Sciatic nerve (tissue), 2 donors: ENCODE results near the gene TGDS. TPM values are rescaled to one million over a fixed set of nuclear protein-coding genes. Genes with fewer than 3 reads are reported as not detected.
"Not testable (repeated sequence)": the region's sequence is repeated elsewhere in the genome, so short reads cannot be mapped to it uniquely, and the experiment has no call there.

Experiments
- ATAC-seq: fragments of 200-7000 bp; cut with Tn5 transposase; one replicate; pipeline ENCODE4 v1.9.1; 2020; ENCODE audit warnings: mild to moderate bottlenecking, moderate library complexity
- DNase-seq: peaks from one replicate; pipeline ENCODE4 v3.0.0-alpha.2; 2020; ENCODE audit warnings: low spot score
- intact Hi-C: fragments of 100-400 bp; cut with DNase I; formaldehyde crosslinking; loops from one replicate; pipeline ENCODE4 v1.14.2; 2022
- total RNA-seq: library from RNA; stranded (reverse); fragmentation: NEBNext Ultra II Directional; extraction: Animal tissue kit (Norgen Biotek cat#: 25700); gene quantifications from one replicate; pipeline ENCODE4 v1.2.1, GENCODE V29; 2021
- donor health status: DM: no; HTN: no; CAD: no.
- donor health status: DM: no; HTN: no; CAD: no.

TGDS gene
- total RNA-seq, 1 donor from 2014 or later, result 14.0 TPM

DNA sequence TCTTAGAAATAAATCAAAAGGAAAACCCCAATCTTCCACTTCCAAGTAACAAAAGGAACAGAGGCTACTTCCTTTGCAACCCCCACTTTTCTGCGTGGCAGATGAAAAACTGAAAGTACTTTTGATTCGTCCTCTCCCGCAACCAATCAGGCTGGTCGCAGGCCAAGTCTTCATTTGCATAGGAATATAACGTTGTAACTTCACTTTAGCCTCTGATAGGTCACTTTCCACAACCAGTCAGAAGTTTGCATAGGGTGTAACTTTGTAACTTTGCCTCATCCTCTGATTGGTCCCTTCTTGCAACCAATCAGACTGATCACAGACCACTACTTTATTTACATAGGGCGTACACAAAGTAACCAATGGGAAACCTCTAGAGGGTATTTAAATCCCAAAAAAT is 37.2 kb downstream of the TGDS start:
- ATAC-seq (no peak), DNase-seq (no peak)
- intact Hi-C loops, result no loop called here

DNA sequence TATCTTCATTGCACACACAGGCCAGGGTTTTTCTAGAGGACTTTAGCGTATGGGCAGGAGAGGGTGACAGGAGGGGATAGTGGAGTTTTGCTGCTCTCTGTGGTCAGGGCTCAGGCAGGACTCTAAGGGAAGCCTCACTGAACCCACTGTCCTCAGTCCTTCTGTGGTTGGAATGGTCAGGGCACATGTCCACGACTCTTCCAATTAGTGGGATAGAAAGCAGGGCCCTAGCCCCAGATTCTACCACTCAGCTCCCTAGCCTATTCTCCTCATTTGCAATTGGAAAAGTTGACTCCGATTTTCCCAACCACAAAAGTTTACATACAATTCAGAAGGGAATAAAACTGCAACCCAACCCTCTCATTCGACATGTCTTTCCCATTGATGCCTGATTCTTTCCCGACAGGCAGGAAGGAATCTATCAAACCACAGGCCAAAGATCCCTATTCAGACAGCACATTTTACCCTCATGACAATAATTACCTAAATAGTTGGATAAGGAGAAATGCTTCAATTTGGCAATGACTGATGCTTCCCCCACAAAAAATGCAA is 38.2 kb downstream of the TGDS start:
- ATAC-seq (peak; percentile 17), DNase-seq (no peak)
- intact Hi-C loops, result no loop called here

DNA sequence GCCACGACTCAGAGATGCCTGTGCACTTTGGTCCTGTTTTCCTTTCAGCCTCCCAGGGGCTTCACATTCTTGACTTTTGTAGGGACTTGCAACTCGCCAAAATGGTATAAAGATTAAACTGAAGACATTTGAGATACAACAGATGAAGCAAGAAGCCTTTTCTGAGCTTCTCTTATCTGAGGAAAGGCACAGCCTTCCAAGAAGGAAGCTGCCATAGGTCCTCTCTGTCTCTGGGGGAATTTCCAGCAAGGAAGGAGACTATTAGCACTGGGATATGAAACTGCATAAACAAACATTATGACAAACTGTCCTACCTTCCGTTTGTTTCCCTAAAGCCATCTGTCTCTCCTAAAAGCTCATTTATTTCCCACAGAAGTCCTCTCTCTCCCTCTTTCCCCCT is 39.3 kb downstream of the TGDS start:
- peak; percentile 26 for ATAC-seq
- DNase-seq, result no peak
- intact Hi-C loops, result no loop called here

DNA sequence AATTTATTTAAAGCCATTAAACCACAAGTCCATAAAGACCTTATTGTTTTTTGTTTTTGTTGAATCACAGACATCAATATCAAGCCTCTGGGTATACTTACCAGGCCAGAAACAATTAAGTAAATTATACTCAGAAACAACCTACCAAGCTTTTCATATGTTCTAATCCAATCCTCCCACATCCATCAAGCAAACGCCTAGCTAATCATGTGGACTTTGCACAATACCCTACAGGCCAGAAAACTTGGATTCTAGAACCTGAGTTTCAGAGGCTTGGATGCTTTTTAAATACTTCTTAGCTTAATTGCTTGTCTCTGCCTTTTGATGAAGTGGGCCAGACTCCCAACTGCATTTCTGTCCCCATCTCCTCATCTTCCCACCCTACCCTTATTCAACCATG is 39.9 kb downstream of the TGDS start:
- ATAC-seq (peak; percentile 28), DNase-seq (no peak)
- intact Hi-C loops, result no loop called here

DNA sequence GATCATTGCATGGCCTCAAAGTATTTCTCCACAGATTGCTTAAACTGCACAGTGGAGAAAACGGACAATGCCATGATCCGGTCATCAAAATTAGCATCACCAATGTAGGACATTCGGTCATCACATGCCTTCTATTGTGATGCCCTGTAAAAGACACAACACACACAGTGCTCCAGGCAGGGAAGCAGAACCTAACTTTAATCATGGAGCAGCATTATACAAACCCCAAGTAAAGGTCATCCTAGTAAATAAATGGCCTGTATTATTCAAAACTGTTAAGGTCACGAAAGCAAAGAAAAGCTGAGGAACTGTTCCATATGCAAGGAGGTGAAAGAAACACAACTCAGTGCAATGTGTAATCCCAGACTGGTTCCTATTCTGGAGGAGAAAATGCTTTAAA is 42.2 kb downstream of the TGDS start:
- ATAC-seq (no peak), DNase-seq (no peak)
- intact Hi-C loops, result no loop called here

DNA sequence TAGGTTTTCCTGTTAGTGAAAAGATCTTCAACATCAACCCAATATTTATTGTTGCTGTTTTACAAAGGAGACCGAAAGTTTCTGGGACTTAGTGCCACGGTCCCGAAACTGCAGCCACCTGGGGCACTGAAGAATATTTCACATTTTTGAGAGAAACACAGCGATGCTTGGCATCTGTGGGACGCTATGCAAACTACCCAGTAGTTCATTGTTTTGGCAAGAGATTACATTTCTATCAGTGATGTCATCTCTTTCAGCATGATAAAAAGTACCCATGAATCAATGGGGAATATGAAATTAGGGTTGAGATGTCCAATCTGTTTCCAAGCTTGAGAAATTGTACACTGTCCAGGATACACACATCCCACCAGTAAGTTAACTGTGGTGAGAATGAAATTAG is 43.9 kb downstream of the TGDS start:
- intact Hi-C loops, result no loop called here
- no peak for ATAC-seq
- no peak for DNase-seq

DNA sequence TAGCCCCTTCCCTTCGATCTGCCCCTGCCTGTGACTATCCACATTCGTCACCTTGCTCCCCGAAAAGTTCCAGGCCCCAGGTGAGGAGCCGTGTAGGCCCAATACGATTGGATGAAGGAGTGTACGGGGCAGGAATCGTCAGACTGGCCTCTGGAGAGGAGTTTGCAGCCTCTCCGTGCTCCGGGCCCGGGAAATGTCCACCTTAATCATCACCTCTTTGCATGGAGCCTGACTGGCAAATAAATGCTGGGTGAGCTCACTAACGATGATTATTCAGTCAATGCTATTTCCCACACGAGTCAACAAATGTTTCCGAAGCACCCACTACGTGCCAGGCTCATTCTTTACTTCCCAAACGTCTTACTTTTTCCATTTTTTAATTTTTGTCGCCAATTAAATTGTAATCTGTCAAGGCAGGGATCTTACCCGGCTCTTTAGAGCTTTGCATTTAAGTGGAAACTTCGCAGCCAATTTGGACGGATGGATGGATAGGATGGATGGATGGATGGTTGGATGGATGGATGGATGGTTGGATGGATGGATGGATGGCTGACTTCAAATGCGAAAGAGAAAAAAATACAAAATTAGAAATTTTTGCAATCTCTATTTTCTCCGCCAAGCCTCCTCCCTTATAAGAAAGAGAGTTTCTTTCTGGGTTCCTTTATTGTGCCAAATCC is 45.8 kb downstream of the TGDS start:
- ATAC-seq (peak; percentile 64), DNase-seq (no peak)
- intact Hi-C loops, result no loop called here

DNA sequence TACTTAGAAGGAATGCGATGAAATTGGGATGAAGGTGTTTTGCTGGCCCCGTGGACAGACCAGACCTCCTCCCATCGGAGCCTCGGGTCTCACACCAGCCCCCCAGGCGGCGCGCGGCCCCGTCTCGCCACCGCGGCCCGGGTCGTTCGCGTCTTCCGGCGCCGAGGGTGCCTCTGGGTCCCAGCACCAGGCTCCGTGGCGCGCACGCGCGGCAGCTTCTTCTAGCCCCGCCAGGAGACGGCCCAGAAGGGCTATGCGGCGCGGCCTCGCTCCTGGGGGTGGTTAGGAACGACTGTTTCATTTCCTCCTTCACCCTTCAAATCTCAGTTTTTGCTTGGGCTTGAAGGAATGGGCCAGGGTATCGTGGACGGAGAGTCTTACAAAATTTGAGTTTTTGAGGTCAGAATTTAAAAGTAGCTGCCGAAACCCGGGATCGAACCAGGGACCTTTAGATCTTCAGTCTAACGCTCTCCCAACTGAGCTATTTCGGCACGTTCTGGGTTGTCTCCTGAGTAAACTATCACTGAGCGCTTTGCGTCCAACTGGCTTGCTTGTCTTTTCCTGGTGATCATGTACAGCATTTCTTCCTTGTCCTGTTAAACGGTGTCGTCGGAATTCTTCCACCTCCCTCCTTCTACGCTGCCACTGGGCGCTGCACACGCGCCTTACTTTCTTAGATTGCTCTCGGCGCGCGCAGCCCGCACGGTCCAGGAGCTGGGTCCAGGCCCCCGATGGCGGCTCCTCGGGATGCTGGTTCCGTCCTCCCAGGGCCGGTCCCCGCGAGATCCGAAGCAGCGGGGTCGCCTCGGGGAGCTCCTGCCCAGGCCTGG is 46.5 kb downstream of the TGDS start:
- DNase-seq, result peak; percentile 93
- intact Hi-C loops, result loop anchor here (5.0 kb wide), 1 partner anchor 48 kb away; the partner anchor contains the start of gene TGDS
- ATAC-seq, result peak; percentile 97

DNA sequence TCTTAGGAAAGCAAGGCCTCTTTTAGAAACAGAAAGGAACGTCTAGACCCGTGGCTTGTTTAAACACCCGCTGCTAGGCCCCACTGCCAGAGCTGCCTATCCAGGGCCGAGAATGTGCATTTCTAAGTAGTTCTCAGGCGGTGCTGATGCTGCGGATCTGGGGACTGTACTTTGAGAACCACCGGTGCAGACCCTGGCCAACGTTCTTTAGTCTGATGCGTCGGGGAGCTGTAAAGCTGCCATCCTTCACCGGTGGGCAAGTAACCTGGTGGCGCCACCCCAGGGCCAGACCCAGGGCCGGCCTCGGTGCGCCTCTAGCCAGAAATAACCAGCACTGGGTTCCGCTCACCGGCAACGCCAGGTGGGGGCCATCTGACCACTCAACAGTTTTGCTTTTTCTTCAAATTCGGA is 47.1 kb downstream of the TGDS start:
- ATAC-seq, result peak; percentile 47
- DNase-seq, result peak; percentile 70
- intact Hi-C loops, result loop anchor here (5.0 kb wide), 1 partner anchor 48 kb away; the partner anchor contains the start of gene TGDS

DNA sequence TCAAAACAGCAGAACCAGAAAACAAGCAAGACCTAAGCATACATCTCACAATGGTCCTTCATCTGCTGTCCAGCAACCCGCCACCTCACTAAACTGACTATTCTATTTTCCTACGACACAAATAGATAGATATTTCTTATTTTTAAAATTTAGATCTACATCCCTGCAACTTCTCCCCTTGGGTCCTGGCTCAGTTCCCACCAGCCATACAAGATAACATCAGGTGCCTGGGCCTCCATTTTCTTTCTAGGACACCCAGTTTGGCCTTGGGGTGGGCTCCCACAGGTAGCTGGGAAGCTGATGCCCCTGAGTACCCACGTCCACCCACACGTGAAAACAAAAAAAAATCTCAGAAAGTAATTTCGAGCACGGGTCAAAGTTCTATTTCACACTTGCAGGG is 47.6 kb downstream of the TGDS start:
- DNase-seq (no peak), ATAC-seq (no peak)
- intact Hi-C loops, result loop anchor here (5.0 kb wide), 1 partner anchor 49 kb away; the partner anchor contains the start of gene TGDS

DNA sequence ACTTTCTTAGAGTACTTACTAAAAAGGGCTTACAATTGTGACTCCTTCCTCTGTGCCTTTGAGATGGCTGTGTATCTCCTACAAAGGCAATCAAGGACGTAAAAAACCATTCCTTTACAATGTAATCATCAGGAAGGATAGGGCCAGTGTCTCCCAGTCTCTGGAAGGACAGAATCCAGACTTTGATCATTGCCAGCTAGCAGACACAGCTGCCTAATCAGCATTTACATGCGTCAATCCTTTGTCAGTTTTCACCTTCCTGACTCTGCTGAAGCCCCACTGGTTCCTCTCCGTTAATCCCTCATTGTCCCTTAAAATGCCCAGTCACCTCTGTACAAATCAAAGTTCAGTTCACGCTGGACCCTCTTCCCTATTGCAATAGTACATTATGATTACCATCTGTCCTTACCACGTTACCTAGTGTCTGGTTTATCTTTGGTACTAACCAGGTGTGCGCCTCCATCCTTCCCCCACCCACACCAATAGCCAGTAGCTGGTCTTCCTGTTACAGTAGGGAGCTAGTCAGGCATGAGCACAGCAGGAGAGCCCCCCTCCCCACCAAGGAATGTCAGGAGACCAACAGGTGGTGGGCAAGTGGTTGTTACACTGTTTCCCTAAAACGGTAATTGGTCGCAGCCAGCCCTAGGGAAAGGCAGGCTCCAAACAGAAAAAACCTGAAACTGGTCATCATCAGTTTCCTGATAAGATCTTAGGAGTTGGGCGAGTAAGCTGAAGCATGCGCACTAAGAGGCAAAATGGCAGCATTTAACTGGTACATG is 49.7 kb downstream of the TGDS start:
- intact Hi-C loops, result loop anchor here (5.0 kb wide), 1 partner anchor 51 kb away; the partner anchor contains the start of gene TGDS
- DNase-seq, result no peak
- no peak for ATAC-seq

DNA sequence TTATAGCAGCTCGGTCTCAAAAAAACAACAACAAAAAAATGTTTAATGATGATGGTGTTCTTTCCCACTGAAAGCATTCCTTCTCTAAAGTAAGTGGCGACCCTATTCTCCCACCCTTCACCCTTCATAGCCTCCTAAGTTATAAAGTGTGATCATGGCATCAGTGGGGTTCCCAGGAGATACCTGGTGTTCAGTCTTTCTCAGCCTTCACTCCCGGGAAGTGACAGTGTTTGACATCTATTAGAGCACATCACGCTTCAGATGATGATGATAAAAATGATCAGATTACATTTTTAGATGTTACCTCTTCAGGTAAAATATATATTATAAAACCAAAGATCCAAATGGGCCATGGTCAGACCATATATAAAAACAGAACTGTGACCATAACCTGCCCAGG is 51.0 kb downstream of the TGDS start:
- intact Hi-C loops, result loop anchor here (5.0 kb wide), 1 partner anchor 52 kb away; the partner anchor contains the start of gene TGDS
- no peak for ATAC-seq

DNA sequence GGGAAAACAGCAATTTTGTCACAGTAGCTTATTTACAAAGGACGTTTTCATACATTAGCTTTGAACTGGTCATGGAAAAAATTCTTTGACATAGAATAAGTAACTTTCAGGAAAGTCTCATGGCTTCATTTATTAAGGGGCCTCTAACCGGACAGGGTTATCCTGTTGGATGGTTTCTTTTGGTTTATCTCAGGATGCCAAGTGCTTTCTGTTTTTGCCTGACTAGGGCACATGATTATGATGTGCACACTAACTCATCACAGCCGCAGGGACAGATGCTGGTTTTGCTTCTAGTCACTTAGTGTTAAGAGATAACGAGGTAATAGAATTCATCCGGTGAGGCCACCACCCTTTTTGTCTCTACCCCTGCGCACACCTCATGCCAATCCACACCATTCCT is 53.0 kb downstream of the TGDS start:
- intact Hi-C loops, result no loop called here
- ATAC-seq (no peak), DNase-seq (no peak)

More for the DNA sequence above, 51.0 kb downstream of the TGDS start:
- no peak for DNase-seq

DNA sequence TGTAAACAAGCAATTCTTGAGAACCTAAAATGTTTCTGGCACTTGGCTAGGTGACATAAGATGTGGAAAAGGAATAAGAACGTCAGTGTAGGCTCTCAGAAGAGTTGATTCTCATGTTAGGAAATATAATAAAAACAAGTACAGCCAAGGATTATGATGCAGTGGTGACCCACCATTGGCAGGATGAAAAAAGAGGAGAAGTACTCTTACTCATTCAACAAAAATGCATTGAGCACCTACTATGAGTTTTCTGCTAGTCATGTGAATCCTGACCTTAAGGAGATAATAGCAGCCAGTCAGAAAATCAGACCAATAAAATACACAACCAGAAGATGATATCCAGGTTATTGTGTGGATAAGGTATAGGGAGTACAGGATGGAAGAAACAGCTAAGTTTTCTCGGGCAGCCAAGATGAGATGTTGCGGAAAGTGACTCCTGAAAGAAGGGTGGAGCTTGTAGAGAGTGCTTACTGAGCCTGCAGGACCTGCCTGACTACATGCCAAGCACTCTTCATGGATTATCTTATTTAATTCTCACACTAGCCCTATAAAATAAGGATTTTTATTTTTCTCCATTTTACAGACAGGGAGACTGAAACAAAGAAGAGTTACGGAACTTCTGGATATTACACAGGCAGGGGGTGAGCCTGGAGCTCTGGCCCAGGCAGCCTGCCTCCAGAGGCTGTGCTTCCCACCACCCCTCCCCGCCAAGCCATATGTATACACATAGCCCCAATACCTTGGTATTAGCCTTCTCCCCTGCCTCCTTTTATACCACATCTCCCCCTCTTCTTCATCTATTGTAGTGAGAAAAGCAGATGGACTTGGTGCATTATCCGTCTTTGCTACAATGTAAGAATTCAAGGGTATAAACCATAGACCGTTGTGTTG is 58.0 kb downstream of the TGDS start:
- ATAC-seq (no peak), DNase-seq (no peak)
- intact Hi-C loops, result no loop called here

DNA sequence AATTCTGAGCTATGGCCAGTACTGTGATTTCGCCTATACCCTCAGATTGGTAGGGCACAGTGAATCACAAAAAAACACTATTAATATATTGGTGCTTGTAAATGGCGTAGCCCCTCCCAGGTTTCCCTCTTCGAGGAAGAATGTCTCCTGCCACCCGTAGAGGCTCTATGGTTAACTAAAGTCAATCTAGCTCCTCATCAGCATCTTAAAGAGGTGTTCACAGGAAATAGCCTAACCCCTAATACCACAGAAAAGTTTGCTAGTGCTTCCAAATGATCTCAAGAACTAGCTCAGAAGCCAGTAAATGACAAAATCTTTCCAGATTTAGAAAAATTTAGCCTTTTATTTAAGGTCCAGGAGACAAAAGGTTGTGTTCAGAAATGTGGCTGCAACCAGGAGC is 60.2 kb downstream of the TGDS start:
- intact Hi-C loops, result no loop called here

DNA sequence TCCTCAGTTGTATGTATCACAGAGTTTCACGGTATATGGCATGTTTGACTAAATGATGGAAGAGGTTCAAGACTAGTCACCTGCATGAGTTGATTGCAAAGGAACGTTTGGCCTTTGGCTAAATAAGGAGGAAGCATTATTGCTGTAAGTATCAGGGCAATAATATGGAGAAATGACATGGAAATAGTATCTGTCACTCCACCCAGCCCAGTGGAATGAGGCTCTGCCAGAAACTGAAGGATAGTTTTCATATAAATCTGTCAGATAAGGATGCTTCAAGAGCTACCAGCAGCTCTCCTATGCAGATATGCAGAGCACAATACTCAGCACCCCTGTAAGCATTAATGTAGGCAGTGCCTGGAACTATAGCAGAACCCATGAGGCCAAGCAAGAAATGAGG is 60.7 kb downstream of the TGDS start:
- DNase-seq, result no peak
- ATAC-seq, result no peak
- intact Hi-C loops, result no loop called here

More for the DNA sequence above, 60.2 kb downstream of the TGDS start:
- ATAC-seq, result no peak
- DNase-seq, result no peak

DNA sequence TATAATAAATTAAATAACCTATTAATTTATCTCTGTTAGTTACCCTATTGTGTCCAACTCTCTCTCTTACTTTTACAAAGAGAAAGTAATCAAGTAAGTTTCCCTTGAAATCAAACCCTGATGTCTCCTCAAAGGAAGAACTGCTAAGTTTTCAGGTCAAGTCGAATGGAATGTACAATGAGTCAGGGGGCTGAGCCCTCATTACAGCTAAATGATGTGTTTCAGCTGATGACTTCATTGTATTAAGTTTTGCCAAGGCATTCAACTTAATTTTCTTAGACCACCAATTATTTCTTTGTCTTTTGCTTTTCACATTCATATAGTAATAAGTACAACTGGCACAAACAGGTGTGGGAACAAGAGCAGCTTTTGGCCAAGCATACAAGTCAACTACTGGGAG is 61.8 kb downstream of the TGDS start:
- intact Hi-C loops, result no loop called here
- DNase-seq, result no peak
- ATAC-seq, result no peak

DNA sequence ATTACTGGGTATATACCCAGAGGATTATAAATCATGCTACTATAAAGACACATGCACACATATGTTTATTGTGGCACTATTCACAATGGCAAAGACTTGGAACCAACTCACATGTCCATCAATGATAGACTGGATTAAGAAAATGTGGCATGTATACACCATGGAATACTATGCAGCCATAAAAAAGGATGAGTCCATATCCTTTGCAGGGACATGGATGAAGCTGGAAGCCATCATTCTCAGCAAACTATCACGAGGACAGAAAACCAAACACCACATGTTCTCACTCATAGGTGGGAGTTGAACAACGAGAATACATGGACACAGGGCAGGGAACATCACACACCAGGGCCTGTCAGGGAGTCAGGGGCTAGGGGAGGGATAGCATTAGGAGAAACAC is 63.7 kb downstream of the TGDS start:
- intact Hi-C loops, ATAC-seq, DNase-seq: not testable (repeated sequence)
